Testis (tissue), 3 donors: ENCODE measurements around the gene MAN1C1. TPM values are rescaled to one million over a fixed set of nuclear protein-coding genes. Genes with fewer than 3 reads are reported as not detected.

Source experiments
- DNase-seq: peaks from one replicate; pipeline ENCODE4 v3.0.0-alpha.2; 2019
- H3K27ac ChIP-seq, 2 donors: fragments of 200-600 bp; sonication (generic); one replicate each; pipeline ENCODE4 v1.5.1; 2019
- H3K27me3 ChIP-seq: fragments of 200-600 bp; sonication (generic); one replicate; pipeline ENCODE4 v1.5.1; 2019
- H3K36me3 ChIP-seq: fragments of 200-600 bp; sonication (generic); one replicate; pipeline ENCODE4 v1.5.1; 2017; ENCODE audit warnings: low read depth; ENCODE audit errors: missing control alignments
- H3K4me1 ChIP-seq: fragments of 200-600 bp; sonication (generic); one replicate; pipeline ENCODE4 v1.5.1; 2019
- H3K4me3 ChIP-seq, 2 donors: fragments of 200-600 bp; sonication (generic); one replicate each; pipeline ENCODE4 v1.5.1; 2017 to 2019
- H3K9me3 ChIP-seq: fragments of 200-600 bp; sonication (generic); one replicate; pipeline ENCODE4 v1.5.1; 2017
- CTCF ChIP-seq, 3 experiments: fragments of 450-650 bp in 2 of 3; fragments of 200-600 bp in 1 of 3; sonication (generic) in 1 of 3; IDR thresholded peaks; one replicate each; pipeline ENCODE4 v1.5.1; 2016 to 2019; ENCODE audit warnings: antibody characterized with exemption in 3 of 3, mild to moderate bottlenecking in 2 of 3, moderate library complexity in 1 of 3
- POLR2A ChIP-seq: fragments of 450-650 bp; IDR thresholded peaks from one replicate; pipeline ENCODE4 v1.6.1; 2017; ENCODE audit warnings: antibody characterized with exemption, mild to moderate bottlenecking, moderate library complexity
- WGBS, 2 donors: methylation state at CpG; one replicate each; pipeline ENCODE4 v1.1.5; 2018; 5-methylcytosine and 5-hydroxymethylcytosine counted together
- intact Hi-C: fragments of 100-400 bp; cut with DNase I; formaldehyde crosslinking; loops from one replicate; pipeline ENCODE4 v1.15.1; 2023; ENCODE audit warnings: low total_unique reads
- polyA plus RNA-seq: library from polyadenylated mRNA; stranded (reverse); fragments of 350-450 nt; fragmentation: Illumina TruSeq; extraction: RNeasy Lipid Tissue Mini Kit (QIAGEN cat#74804); gene quantifications from one replicate; pipeline ENCODE4 v1.2.3, GENCODE V29; 2014; ENCODE audit warnings: low read depth, low replicate concordance; ENCODE audit not compliant: insufficient read depth
- total RNA-seq, 2 donors: library from RNA; depleted of rRNA; stranded (reverse); fragments of >200 nt; gene quantifications; one replicate each; pipeline ENCODE4 v1.2.3, GENCODE V29; 2016

MAN1C1 gene
- total and polyA plus RNA-seq, 3 donors from 2014 or later, result 12.8 to 21.1 (median 14.8) TPM

- Histone ChIP-seq H3K36me3 (no peaks in the 10 kb centered on the region), H3K4me1 (no peaks in the 10 kb centered on the region), H3K4me3 (no peak overlapping the region), H3K9me3 (no peaks in the 10 kb centered on the region), H3K27ac (no peak overlapping the region), H3K27me3 (no peaks in the 10 kb centered on the region)
- intact Hi-C loops, result no loop called here
- DNase-seq, result no peak
- TF ChIP-seq POLR2A (no peak), CTCF (IDR thresholded peaks at IDR 0.05) (no peak)
- WGBS, 2 donors, result 87% methylated on average over 6 of the region's 6 CpGs
Measured at GRCh38 chr1:25750923-25751605, 134.5 kb downstream of the MAN1C1 start.

- no peaks in the 10 kb centered on the region for H3K4me1 ChIP-seq
- intact Hi-C loops, result no loop called here
- H3K9me3 ChIP-seq, result no peaks in the 10 kb centered on the region
- TF ChIP-seq CTCF (IDR thresholded peaks at IDR 0.05) (no peak), POLR2A (no peak)
- 83% methylated on average over 17 of the region's 17 CpGs for WGBS, 2 donors
- no peak overlapping the region for H3K27ac ChIP-seq
- H3K27me3 ChIP-seq, result no peaks in the 10 kb centered on the region
- H3K36me3 ChIP-seq, result no peaks in the 10 kb centered on the region
- H3K4me3 ChIP-seq, result no peak overlapping the region
- no peak for DNase-seq
Measured at GRCh38 chr1:25754470-25755181, 138.0 kb downstream of the MAN1C1 start.

GRCh38 chr1:25755475-25756125 is 139.0 kb downstream of the MAN1C1 start:
- TF ChIP-seq CTCF (IDR thresholded peaks at IDR 0.05) (no peak), POLR2A (no peak)

GRCh38 chr1:25756215-25756614 is 139.6 kb downstream of the MAN1C1 start:
- 79 to 89% methylated on average over 3 of the region's 3 CpGs for WGBS, 2 donors

More at GRCh38 chr1:25755475-25756125, 139.0 kb downstream of the MAN1C1 start:
- no peak overlapping the region for H3K27ac ChIP-seq
- DNase-seq, result no peak
- intact Hi-C loops, result no loop called here
- H3K4me1 ChIP-seq, result no peaks in the 10 kb centered on the region
- H3K9me3 ChIP-seq, result no peaks in the 10 kb centered on the region
- no peaks in the 10 kb centered on the region for H3K36me3 ChIP-seq
- H3K27me3 ChIP-seq, result no peaks in the 10 kb centered on the region
- WGBS, 2 donors, result 91 to 92% methylated on average over 7 of the region's 7 CpGs
- H3K4me3 ChIP-seq, result no peak overlapping the region

More at GRCh38 chr1:25756215-25756614, 139.6 kb downstream of the MAN1C1 start:
- H3K27me3 ChIP-seq, result no peaks in the 10 kb centered on the region
- no peak for DNase-seq
- TF ChIP-seq POLR2A (no peak), CTCF (IDR thresholded peaks at IDR 0.05) (no peak)
- intact Hi-C loops, result no loop called here
- H3K4me1 ChIP-seq, result no peaks in the 10 kb centered on the region
- H3K9me3 ChIP-seq, result no peaks in the 10 kb centered on the region
- H3K4me3 ChIP-seq, result no peak overlapping the region
- H3K36me3 ChIP-seq, result no peaks in the 10 kb centered on the region
- no peak overlapping the region for H3K27ac ChIP-seq
